Lower lobe of right lung (tissue), 2 donors: Measurements from ENCODE around the gene CEP20. TPM values are rescaled to one million over a fixed set of nuclear protein-coding genes. Genes with fewer than 3 reads are reported as not detected.
"Not testable (repeated sequence)": the region's sequence is repeated elsewhere in the genome, so short reads cannot be mapped to it uniquely, and the experiment has no call there.

Experiments used
- ATAC-seq, 2 donors: fragments of 200-7000 bp; cut with Tn5 transposase; one replicate each; pipeline ENCODE4 v1.9.1; 2020 to 2022; ENCODE audit warnings: mild to moderate bottlenecking in 2 of 2, moderate library complexity in 2 of 2
- DNase-seq: peaks from one replicate; pipeline ENCODE4 v3.0.0-alpha.2; 2020
- H3K27ac ChIP-seq: fragments of 200-600 bp; one replicate; pipeline ENCODE4 v1.8.0; 2022
- H3K27me3 ChIP-seq: fragments of 200-600 bp; one replicate; pipeline ENCODE4 v1.8.0; 2022; ENCODE audit warnings: low read depth
- H3K36me3 ChIP-seq: fragments of 200-600 bp; one replicate; pipeline ENCODE4 v1.8.0; 2022; ENCODE audit warnings: mild to moderate bottlenecking
- H3K4me1 ChIP-seq: fragments of 200-600 bp; one replicate; pipeline ENCODE4 v1.8.0; 2022
- H3K4me3 ChIP-seq: fragments of 200-600 bp; one replicate; pipeline ENCODE4 v1.8.0; 2022; ENCODE audit warnings: mild to moderate bottlenecking
- H3K9me3 ChIP-seq: fragments of 200-600 bp; one replicate; pipeline ENCODE4 v1.8.0; 2022
- intact Hi-C: fragments of 100-400 bp; cut with DNase I; formaldehyde crosslinking; loops from one replicate; pipeline ENCODE4 v1.11.0; 2022
- total RNA-seq: library from RNA; stranded (reverse); fragmentation: NEBNext Ultra II Directional; extraction: Animal tissue kit (Norgen Biotek cat#: 25700); gene quantifications from one replicate; pipeline ENCODE4 v1.2.1, GENCODE V29; 2021
- TF ChIP-seq, protein P1 (sequence below): fragments of 200-600 bp; IDR thresholded peaks from one replicate; pipeline ENCODE4 v1.8.0; 2022; ENCODE audit warnings: antibody characterized with exemption, mild to moderate bottlenecking
- donor health status: DM: no; HTN: yes; CAD: no; lungs with severe emphysema.

CEP20 gene
- total RNA-seq, 1 donor from 2014 or later = 24.1 TPM

DNA sequence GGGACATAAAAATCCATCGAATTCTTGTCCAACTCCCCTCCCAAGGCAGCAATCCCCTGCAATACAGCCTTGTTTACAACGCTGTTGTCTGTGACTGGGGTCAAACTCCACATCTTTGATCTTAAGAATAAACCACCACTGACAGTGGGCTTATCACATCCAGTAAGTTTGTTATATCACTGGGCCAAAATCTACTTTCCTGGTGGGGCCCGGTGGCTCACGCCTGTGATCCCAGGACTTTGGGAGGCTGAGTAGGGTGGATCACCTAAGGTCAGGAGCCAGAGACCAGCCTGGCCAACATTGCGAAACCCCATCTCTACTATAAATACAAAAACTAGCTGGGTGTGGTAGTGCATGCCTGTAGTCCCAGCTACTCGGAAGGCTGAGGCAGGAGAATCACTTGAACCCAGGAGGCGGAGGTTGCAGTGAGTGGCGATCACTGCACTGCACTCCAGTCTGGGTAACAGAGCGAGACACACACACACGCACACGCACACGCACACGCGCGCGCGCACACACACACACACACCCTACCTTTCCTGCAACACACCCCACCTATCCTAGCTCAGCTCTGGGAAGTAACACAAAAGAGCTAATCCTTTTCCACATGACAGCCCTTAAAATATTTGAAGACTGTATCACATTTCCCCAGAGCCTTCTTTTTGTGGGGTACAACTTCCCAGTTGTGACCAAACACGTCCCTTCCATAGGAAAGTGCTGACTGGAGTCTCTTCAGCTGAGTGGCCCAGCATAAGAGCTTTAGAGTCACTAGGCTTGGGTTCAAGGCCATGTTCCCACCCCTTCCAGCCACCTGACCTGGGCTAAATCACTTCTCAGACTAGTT lies 40.1 kb upstream of the CEP20 start:
- no peak for DNase-seq
- H3K27ac ChIP-seq = no peak overlapping the region
- H3K4me1 ChIP-seq = no peaks in the 10 kb centered on the region
- no peaks in the 10 kb centered on the region for H3K27me3 ChIP-seq
- no peak overlapping the region for H3K4me3 ChIP-seq
- no peak for ATAC-seq
- H3K9me3 ChIP-seq = no peaks in the 10 kb centered on the region
- TF ChIP-seq, protein P1, sequence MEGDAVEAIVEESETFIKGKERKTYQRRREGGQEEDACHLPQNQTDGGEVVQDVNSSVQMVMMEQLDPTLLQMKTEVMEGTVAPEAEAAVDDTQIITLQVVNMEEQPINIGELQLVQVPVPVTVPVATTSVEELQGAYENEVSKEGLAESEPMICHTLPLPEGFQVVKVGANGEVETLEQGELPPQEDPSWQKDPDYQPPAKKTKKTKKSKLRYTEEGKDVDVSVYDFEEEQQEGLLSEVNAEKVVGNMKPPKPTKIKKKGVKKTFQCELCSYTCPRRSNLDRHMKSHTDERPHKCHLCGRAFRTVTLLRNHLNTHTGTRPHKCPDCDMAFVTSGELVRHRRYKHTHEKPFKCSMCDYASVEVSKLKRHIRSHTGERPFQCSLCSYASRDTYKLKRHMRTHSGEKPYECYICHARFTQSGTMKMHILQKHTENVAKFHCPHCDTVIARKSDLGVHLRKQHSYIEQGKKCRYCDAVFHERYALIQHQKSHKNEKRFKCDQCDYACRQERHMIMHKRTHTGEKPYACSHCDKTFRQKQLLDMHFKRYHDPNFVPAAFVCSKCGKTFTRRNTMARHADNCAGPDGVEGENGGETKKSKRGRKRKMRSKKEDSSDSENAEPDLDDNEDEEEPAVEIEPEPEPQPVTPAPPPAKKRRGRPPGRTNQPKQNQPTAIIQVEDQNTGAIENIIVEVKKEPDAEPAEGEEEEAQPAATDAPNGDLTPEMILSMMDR = no peak
- H3K36me3 ChIP-seq = no peaks in the 10 kb centered on the region
- intact Hi-C loops = no loop called here

DNA sequence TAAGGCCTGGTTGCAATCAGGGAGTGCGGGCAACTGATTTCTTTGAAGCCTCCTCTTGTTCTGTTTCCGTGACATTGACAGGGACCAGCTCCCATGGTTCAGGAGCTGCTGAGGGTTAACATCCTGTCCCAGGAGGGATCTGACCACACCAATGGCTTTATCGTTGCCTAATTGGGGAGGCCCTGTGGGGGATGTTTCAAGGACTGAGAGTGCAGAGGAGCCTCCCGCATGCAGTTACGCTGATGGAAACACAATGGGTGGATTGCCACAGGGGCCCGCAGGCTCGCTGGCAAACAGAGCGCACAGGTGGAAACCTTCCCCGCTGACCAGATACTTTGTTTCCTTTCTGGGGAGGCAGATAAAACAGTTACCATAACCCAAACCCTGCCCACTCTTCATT lies 37.2 kb upstream of the CEP20 start:
- no peaks in the 10 kb centered on the region for H3K36me3 ChIP-seq
- TF ChIP-seq, protein P1 = no peak
- no peak overlapping the region for H3K4me3 ChIP-seq
- no peak overlapping the region for H3K27ac ChIP-seq
- no peak for ATAC-seq
- no peaks in the 10 kb centered on the region for H3K9me3 ChIP-seq
- no peaks in the 10 kb centered on the region for H3K4me1 ChIP-seq
- intact Hi-C loops = no loop called here
- no peak for DNase-seq
- H3K27me3 ChIP-seq = no peaks in the 10 kb centered on the region

GRCh38 chr16:15924996-15925395 lies 36.6 kb upstream of the CEP20 start:
- Histone ChIP-seq H3K4me1 (no peaks in the 10 kb centered on the region), H3K4me3 (no peak overlapping the region), H3K27ac (no peak overlapping the region), H3K9me3 (no peaks in the 10 kb centered on the region), H3K27me3 (no peaks in the 10 kb centered on the region), H3K36me3 (no peaks in the 10 kb centered on the region)
- ATAC-seq = no peak
- no peak for DNase-seq
- intact Hi-C loops = no loop called here
- TF ChIP-seq, protein P1 = no peak

GRCh38 chr16:15919331-15919730 lies 30.9 kb upstream of the CEP20 start:
- no peaks in the 10 kb centered on the region for H3K9me3 ChIP-seq
- no peaks in the 10 kb centered on the region for H3K27me3 ChIP-seq
- no peaks in the 10 kb centered on the region for H3K36me3 ChIP-seq
- no peak overlapping the region for H3K27ac ChIP-seq
- TF ChIP-seq, protein P1 = no peak
- H3K4me1 ChIP-seq = no peaks in the 10 kb centered on the region
- ATAC-seq (no peak), DNase-seq (no peak)
- no peak overlapping the region for H3K4me3 ChIP-seq
- intact Hi-C loops = no loop called here

DNA sequence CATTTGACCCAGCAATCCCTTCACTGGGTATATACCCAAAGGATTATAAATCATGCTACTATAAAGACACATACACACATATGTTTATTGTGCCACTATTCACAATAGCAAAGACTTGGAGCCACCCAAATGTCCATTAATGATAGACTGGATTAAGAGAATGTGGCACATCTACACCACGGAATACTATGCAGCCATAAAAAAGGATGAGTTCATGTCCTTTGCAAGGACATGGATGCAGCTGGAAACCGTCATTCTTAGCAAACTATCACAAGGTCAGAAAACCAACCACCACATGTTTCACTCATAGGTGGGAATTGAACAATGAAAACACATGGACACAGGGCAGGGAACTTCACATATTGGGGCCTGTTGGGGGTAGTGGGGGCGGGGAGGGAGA lies 29.9 kb upstream of the CEP20 start:
- H3K27me3 ChIP-seq, H3K4me1 ChIP-seq, DNase-seq, H3K4me3 ChIP-seq, intact Hi-C loops, ATAC-seq, H3K9me3 ChIP-seq, H3K36me3 ChIP-seq, H3K27ac ChIP-seq: not testable (repeated sequence)

- TF ChIP-seq, protein P1 = no peak
Observed at GRCh38 chr16:15916323-15916722, 27.9 kb upstream of the CEP20 start.

More at GRCh38 chr16:15916323-15916722, 27.9 kb upstream of the CEP20 start:
- DNase-seq (no peak), ATAC-seq (no peak)
- no peak overlapping the region for H3K27ac ChIP-seq
- H3K9me3 ChIP-seq = no peaks in the 10 kb centered on the region
- no peaks in the 10 kb centered on the region for H3K27me3 ChIP-seq
- intact Hi-C loops = no loop called here
- H3K4me1 ChIP-seq = no peaks in the 10 kb centered on the region
- H3K36me3 ChIP-seq = no peaks in the 10 kb centered on the region
- no peak overlapping the region for H3K4me3 ChIP-seq
